Mucosa of gallbladder (tissue), 1 donor: ENCODE data around the gene TGM5. TPM values are rescaled to one million over a fixed set of nuclear protein-coding genes. Genes with fewer than 3 reads are reported as not detected.
"Not testable (repeated sequence)": the region's sequence is repeated elsewhere in the genome, so short reads cannot be mapped to it uniquely, and the experiment has no call there.

Source experiments
- DNase-seq: peaks from one replicate; pipeline ENCODE4 v3.0.0-alpha.2; 2020; ENCODE audit warnings: low spot score
- total RNA-seq: library from RNA; stranded (reverse); gene quantifications from one replicate; pipeline ENCODE4 v1.2.1, GENCODE V29; 2021
- donor health status: DM: no; HTN: no; CAD: no.

Gene TGM5
- total RNA-seq, 1 donor from 2014 or later: 0.26 TPM

- DNase-seq: no peak
These were observed 47.6 kb downstream of the TGM5 start for GRCh38 chr15:43218908-43219706.

DNA sequence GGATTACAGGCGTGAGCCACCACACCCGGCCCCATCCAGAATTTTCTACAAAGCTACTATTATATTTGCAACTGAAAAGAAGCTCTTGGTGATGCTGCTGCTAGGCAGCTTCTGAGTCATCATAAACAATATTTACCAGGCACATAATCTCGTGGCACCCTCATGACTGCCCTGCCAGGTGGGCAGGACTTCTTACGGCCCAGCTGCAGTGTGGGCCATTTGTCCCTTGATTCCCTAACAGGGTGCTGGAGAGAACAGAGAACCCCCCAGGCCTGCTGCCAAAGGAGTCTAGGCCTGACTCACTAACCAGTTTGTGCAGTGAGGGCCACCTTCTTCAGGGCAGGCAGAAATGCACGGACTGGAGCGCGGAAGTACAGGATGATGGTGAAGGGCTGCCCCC is 50.8 kb downstream of the TGM5 start:
- no peak for DNase-seq

GRCh38 chr15:43214592-43215295 is 52.0 kb downstream of the TGM5 start:
- DNase-seq: no peak

GRCh38 chr15:43214169-43214568 is 52.6 kb downstream of the TGM5 start:
- DNase-seq: no peak

DNA sequence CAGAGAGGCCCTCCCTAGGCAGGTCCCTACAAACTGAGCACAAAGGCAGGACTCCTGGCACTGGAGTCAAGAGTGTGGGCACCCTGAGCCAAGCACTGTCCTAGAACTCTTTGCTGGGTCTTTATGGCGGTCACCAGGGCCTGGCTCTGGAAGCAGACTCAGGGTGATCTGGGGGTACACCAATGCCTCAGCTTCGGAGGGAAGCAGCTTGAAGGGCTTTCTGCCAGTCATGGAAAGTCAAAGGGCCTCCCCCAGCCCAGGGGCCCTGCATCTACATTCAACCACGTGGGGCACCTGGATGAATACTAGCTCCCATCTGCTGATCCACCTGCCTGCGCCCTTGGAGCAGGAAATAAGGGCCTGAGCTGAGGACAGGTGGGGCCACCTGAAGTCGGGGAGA is 53.3 kb downstream of the TGM5 start:
- DNase-seq: no peak

- DNase-seq: no peak
These were observed 53.8 kb downstream of the TGM5 start for GRCh38 chr15:43212951-43213350.

- no peak for DNase-seq
These were observed 54.4 kb downstream of the TGM5 start for GRCh38 chr15:43212299-43212698.

DNA sequence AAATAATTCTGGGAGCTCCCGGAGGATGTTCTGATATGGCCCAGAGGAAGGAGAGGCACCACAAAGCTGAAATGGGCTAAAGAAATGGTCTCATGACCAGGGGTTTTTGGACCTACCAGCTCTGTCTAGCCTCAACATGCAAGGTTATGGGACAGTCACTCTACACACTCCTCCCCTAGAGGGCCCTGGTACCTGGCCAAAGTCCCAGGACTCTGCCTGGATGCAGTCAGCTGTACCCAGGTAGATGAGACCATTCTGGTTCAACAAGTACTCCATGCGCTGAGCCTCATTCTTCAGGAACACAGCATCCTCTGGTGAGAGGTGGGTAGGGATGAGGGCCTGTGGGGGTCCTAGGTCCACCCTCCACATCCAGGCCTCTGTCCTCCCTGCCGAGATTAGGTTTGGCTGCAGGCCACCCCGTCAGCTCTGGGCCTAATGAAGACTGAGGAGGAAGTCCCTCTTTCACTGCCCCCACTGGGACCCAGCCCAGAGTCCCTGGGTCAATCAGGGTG is 55.4 kb downstream of the TGM5 start:
- DNase-seq: no peak

- no peak for DNase-seq
These were observed 55.9 kb downstream of the TGM5 start for GRCh38 chr15:43210807-43211206.

DNA sequence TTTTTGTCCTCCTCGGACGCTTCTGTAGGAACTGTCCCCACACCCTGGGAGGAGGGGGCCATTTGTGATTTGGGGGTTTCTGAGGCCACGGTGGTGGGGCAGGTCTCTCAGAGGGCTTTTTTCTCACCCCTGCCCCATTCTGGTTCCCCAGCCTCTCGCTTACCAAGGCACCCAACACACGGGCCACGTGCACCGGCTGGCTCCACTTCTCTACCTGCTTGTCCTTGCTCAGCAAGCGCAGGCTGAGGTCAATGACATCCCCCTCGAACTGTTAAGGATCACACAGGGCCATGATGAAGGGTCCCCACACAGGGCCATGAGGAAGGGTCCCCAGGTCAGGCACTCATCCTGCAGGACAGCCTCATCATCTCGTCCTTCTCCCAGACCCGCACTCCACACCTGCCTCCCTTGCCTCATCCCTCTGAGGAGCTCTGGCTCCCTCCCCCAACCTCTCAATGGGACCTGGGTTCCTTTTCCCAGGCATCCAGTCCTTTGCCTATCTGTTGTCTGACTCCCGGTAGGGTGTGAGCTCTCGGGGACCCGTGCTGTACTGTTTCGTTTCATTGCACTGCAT is 56.5 kb downstream of the TGM5 start:
- no peak for DNase-seq

DNA sequence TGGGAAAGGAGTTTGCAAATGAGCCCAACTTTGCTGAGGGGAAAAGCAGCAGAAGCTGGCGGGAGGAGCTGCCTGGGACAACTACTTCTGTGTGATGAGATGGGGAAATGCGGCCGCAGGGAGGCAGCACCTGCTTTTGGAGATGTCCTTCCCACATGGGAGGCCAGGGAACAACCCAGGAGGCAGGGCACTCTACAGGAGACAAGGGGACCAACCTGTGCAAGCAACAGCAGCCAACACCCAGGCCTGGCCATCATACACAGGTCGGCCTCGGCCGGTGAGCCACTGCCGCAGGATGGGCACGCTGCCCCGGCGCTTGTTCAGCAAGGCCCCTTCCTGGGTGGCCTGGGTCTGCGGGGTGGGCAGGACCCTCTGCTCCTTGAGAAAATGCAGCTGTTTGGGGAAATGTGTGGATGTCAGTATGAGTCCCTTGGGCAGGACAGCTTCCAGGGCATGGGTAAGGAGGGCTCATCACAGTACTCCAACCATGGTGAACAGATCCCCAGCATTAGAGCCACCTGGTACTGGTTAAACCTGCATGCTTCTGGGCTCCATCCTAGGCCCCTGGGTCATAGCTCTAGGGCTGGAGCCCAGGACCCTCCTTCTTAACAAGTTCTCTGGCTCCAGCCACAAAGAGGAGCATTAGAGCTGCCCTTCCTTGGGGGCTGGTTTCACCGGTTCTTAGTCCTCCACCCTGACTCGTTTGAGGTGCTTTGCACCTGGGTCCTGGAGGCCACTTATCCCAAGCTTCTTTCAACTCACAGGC is 57.5 kb downstream of the TGM5 start:
- no peak for DNase-seq

DNA sequence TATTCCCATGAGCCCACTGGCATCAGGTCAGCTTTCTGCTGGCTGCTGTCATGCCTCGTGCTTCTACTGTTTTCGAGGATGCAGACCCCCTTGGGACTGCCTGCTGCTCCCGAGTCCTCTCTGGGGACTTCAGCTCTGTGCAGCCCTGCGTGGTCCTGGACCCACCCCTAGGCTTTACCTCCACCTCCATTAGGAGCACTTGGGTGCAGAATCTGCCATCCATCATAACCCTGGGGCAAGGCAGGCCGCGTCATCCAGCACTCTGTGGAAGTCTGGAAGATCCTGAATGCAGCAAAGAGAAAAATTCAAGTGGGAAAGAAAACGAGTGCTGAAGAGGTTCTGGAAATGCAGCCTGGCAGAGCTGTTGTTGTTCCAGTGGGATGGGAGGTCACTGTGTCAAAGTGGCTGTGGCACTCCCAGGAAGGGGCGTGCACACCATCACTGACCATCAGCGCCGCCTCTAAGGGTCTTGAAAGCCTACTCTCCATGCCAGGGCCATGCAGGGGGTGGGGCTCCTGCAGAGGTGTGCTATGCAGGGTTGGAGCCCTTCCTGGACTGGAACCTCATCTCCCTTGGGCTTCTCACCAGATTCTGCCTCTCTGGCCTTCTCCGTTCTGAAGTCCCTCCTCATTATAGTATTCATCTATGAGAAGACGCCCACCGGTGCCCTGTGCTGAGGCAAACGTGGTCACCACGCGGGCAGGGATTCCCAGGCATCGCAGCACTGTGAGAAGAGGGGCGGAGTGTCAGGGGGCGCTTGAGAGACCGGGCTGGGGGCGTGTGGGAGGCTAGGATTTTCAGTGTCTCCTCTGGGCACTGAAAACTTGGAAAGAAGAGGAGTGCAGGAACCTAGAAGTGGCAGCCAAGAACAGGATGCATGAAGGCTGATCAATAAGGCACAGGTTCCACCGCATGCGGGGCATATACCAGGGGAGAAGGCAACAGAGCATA is 58.4 kb downstream of the TGM5 start:
- no peak for DNase-seq

DNA sequence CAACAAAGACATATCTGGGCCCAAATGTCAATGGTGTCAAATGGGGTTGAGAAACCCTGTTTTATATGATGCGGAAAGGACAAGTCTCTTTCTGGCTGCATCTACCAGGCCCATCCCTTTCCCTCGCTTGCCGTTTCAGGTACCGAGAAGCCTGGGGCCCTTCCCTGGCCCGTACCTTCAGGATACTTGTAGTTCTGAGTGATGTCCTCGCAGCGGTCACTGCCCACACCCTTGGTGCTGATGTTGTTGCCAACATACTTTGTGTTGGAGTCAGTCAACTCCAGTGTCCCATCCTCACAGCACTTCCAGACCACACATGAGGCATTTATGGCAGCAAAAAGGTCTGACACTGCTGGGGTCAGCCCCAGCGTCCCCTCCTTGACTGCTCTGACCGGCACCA is 59.7 kb downstream of the TGM5 start:
- DNase-seq: no peak

- no peak for DNase-seq
These were observed 60.7 kb downstream of the TGM5 start for GRCh38 chr15:43206054-43206453.

- peak; percentile 26 for DNase-seq
These were observed 62.5 kb downstream of the TGM5 start for GRCh38 chr15:43204016-43204901.

- no peak for DNase-seq
These were observed 66.7 kb downstream of the TGM5 start for GRCh38 chr15:43199945-43200488.

DNA sequence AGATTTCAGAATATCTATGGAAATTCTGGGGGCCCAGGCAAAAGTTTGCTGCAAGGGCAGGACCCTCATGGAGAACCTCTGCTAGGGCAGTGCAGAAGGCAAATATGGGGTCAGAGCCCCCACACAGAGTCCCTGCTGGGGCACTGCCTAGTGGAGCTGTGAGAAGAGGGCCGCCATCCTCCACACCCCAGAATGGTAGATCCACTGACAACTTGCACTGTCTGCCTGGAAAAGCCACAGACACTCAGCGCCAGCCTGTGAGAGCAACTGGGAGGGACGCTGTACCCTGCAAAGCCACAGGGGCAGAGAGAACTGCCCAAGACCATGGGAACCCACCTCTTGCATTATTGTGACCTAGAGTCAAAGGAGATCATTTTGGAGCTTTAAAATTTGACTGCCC is 67.7 kb downstream of the TGM5 start:
- no peak for DNase-seq

DNA sequence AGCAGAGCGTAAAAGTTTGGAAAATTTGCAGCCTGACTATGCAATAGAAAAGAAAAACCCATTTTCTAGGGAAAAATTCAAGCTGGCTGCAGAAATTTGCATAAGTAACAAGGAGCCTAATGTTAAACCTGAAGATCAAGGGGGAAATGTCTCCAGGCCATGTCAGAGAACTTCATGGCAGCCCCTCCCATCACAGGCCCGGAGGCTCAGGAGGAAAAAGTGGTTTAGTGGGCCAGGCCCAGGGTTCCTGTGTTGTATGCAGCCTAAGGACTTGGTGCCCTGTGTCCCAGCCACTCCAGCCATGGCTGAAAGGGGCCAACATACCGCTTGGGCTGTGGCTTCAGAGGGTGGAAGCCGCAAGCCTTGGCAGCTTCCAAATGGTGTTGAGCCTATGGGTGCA is 68.2 kb downstream of the TGM5 start:
- not testable (repeated sequence) for DNase-seq

DNA sequence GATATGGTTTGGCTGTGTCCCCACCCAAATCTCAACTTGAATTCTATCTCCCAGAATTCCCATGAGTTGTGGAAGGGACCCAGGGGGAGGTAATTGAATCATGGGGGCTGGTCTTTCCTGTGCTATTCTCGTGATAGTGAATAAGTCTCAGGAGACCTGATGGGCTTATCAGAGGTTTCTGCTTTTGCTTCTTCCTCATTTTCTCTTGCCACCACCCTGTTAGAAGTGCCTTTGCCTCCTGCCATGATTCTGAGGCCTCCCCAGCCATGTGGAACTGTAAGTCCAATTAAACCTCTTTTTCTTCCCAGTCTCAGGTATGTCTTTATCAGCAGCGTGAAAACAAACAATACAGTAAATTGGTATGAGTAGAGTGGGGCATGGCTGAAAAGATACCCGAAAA is 69.0 kb downstream of the TGM5 start:
- not testable (repeated sequence) for DNase-seq
